WTC11 (cell line): ENCODE results near the gene ZNF490.

Experiments used
- GABPB1 ChIP-seq: sonication (generic); formaldehyde crosslinking; IDR thresholded peaks from 2 replicates; pipeline ENCODE4 v1.8.1; 2023; ENCODE audit warnings: mild to moderate bottlenecking, missing genetic modification reagents
- MAX ChIP-seq: sonication (generic); formaldehyde crosslinking; IDR thresholded peaks from 2 replicates; pipeline ENCODE4 v1.8.0; 2022; ENCODE audit warnings: mild to moderate bottlenecking, missing genetic modification reagents
- USF2 ChIP-seq: sonication (generic); formaldehyde crosslinking; IDR thresholded peaks from 2 replicates; pipeline ENCODE4 v1.8.1; 2023; ENCODE audit warnings: mild to moderate bottlenecking, missing genetic modification reagents, moderate library complexity
- TF ChIP-seq, protein P1 (sequence below): fragments of 200-600 bp; IDR thresholded peaks from 2 replicates; pipeline ENCODE4 v1.8.0; 2022; ENCODE audit warnings: antibody characterized with exemption

DNA sequence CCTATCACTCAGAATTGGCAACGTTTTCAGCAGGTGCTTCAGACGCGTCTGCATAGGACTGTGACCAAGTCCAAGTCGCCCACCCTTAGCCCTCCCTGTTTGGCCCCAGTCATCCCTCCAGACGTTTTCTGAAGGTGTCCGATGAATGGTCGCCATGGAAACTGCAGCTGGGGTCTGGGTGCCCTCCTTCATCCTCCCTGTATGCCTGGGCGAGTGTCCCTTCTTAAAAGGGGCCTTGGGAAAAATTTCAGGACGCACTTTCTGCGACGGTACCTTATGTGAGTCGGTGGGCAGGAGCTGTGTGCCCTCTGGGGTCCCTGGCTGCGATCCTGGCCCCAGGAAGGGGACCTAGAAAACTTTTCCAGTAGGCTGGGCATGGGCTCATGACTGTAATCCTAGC is 30.8 kb upstream of the ZNF490 start:
- TF ChIP-seq USF2 (no peak), GABPB1 (CRISPR knock-in tag) (no peak), MAX (CRISPR knock-in tag) (no peak)
- TF ChIP-seq, protein P1, sequence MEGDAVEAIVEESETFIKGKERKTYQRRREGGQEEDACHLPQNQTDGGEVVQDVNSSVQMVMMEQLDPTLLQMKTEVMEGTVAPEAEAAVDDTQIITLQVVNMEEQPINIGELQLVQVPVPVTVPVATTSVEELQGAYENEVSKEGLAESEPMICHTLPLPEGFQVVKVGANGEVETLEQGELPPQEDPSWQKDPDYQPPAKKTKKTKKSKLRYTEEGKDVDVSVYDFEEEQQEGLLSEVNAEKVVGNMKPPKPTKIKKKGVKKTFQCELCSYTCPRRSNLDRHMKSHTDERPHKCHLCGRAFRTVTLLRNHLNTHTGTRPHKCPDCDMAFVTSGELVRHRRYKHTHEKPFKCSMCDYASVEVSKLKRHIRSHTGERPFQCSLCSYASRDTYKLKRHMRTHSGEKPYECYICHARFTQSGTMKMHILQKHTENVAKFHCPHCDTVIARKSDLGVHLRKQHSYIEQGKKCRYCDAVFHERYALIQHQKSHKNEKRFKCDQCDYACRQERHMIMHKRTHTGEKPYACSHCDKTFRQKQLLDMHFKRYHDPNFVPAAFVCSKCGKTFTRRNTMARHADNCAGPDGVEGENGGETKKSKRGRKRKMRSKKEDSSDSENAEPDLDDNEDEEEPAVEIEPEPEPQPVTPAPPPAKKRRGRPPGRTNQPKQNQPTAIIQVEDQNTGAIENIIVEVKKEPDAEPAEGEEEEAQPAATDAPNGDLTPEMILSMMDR: no peak
